HFFc6 (cell line): ENCODE results near the gene SH2B2. TPM values are rescaled to one million over a fixed set of nuclear protein-coding genes. Genes with fewer than 3 reads are reported as not detected.

Experiments
- microRNA-seq: library from miRNA; unstranded; fragments of <30 nt; microRNA quantifications from one replicate; pipeline ENCODE4, GENCODE V29; 2019
- total RNA-seq, 6 experiments: library from RNA; stranded (reverse); fragmentation: NEBNext Ultra II Directional; extraction: Animal tissue kit (Norgen Biotek cat#: 25700); gene quantifications; 2 replicates in 1 of 6; 3 replicates in 5 of 6; pipeline ENCODE4 v1.2.3, GENCODE V29; 2021

SH2B2 gene
- total RNA-seq, 6 experiments from 2014 or later, result 1.2 to 3.2 (median 1.6) TPM

Small RNA genes lying within 50 kb of the gene (microRNA-seq; reads per million reads assigned to microRNA genes)
- gene MIR4285, result not detected

Other genes with a start within 250 kb of the SH2B2 start
- gene SPDYE6, start 69.6 kb downstream of the SH2B2 start, total RNA-seq, result not detected
- 10 to 100 TPM; 18.8 to 24.7 (median 20.4) TPM for gene PRKRIP1, start 109.5 kb downstream of the SH2B2 start, total RNA-seq
- gene ORAI2, start 146.7 kb downstream of the SH2B2 start, total RNA-seq, result 10 to 100 TPM; 49.4 to 72.5 (median 54.9) TPM
- 10 to 100 TPM in 3 of 6 experiments, 1 to 10 TPM in 3; 9.6 to 11.0 (median 10.0) TPM for gene ALKBH4, start 178.0 kb downstream of the SH2B2 start, total RNA-seq
- gene LRWD1, start 178.1 kb downstream of the SH2B2 start, total RNA-seq, result 10 to 100 TPM; 19.4 to 28.2 (median 23.0) TPM
- gene POLR2J, start 192.1 kb downstream of the SH2B2 start, total RNA-seq, result 10 to 100 TPM; 61.8 to 76.5 (median 66.0) TPM
- gene RASA4B, start 230.9 kb downstream of the SH2B2 start, total RNA-seq, result 10 to 100 TPM; 16.4 to 26.2 (median 20.2) TPM